HepG2 (cell line): Measurements from ENCODE around the gene ESRP2. TPM values are rescaled to one million over a fixed set of nuclear protein-coding genes. Genes with fewer than 3 reads are reported as not detected.

Experiments used
- FOXA3 ChIP-seq: IDR thresholded peaks from 2 replicates; pipeline ENCODE4 v1.6.1; 2016; ENCODE audit warnings: missing genetic modification reagents, missing compliant biosample characterization
- GFI1 ChIP-seq: sonication (generic); formaldehyde crosslinking; IDR thresholded peaks from 2 replicates; pipeline ENCODE4 v1.5.0; 2020; ENCODE audit warnings: missing genetic modification reagents, mild to moderate bottlenecking, borderline replicate concordance
- HIVEP1 ChIP-seq: sonication (generic); formaldehyde crosslinking; IDR thresholded peaks from 2 replicates; pipeline ENCODE4 v1.4.0; 2020; ENCODE audit warnings: mild to moderate bottlenecking, missing genetic modification reagents
- KDM2A ChIP-seq: sonication (generic); formaldehyde crosslinking; IDR thresholded peaks from 2 replicates; pipeline ENCODE4 v1.4.0; 2020; ENCODE audit warnings: low read depth, missing genetic modification reagents, borderline replicate concordance
- MNT ChIP-seq: fragments of 450-650 bp; IDR thresholded peaks from 2 replicates; pipeline ENCODE4 v1.6.1; 2016
- NFRKB ChIP-seq: fragments of 450-650 bp; IDR thresholded peaks from 2 replicates; pipeline ENCODE4 v1.6.1; 2017
- SATB2 ChIP-seq: sonication (generic); formaldehyde crosslinking; IDR thresholded peaks from 2 replicates; pipeline ENCODE4 v1.5.0; 2020; ENCODE audit warnings: missing genetic modification reagents
- SRY ChIP-seq: sonication (generic); formaldehyde crosslinking; IDR thresholded peaks from 2 replicates; pipeline ENCODE4 v1.8.0; 2022; ENCODE audit warnings: mild to moderate bottlenecking, missing genetic modification reagents
- TRIM24 ChIP-seq: sonication (generic); formaldehyde crosslinking; IDR thresholded peaks from 2 replicates; pipeline ENCODE4 v1.8.0; 2022; ENCODE audit warnings: mild to moderate bottlenecking, missing genetic modification reagents
- ZBTB26 ChIP-seq: IDR thresholded peaks from 2 replicates; pipeline ENCODE4 v1.6.1; 2016; ENCODE audit warnings: missing compliant biosample characterization, missing genetic modification reagents, borderline replicate concordance
- ZFP1 ChIP-seq: IDR thresholded peaks from 2 replicates; pipeline ENCODE4 v1.6.1; 2016
- ZFP82 ChIP-seq: sonication (generic); formaldehyde crosslinking; IDR thresholded peaks from 2 replicates; pipeline ENCODE4 v1.5.1; 2020; ENCODE audit warnings: mild to moderate bottlenecking, missing genetic modification reagents, borderline replicate concordance
- ZFP91 ChIP-seq: sonication (generic); formaldehyde crosslinking; IDR thresholded peaks from 2 replicates; pipeline ENCODE4 v1.9.0; 2022; ENCODE audit warnings: missing genetic modification reagents, mild to moderate bottlenecking, borderline replicate concordance
- ZNF142 ChIP-seq: sonication (generic); formaldehyde crosslinking; IDR thresholded peaks from 2 replicates; pipeline ENCODE4 v1.4.0; 2020; ENCODE audit warnings: missing genetic modification reagents
- ZNF256 ChIP-seq: sonication (generic); formaldehyde crosslinking; conservative IDR thresholded peaks from 2 replicates; pipeline ENCODE4 v1.4.0; 2020; ENCODE audit warnings: missing genetic modification reagents
- ZNF547 ChIP-seq: sonication (generic); formaldehyde crosslinking; IDR thresholded peaks from 2 replicates; pipeline ENCODE4 v1.5.1; 2020; ENCODE audit warnings: mild to moderate bottlenecking, missing genetic modification reagents
- ZNF75D ChIP-seq: sonication (generic); formaldehyde crosslinking; IDR thresholded peaks from 2 replicates; pipeline ENCODE4 v1.8.1; 2023; ENCODE audit warnings: missing genetic modification reagents, mild to moderate bottlenecking, borderline replicate concordance
- ZNF83 ChIP-seq: sonication (generic); formaldehyde crosslinking; IDR thresholded peaks from 2 replicates; pipeline ENCODE4 v1.4.0; 2020; ENCODE audit warnings: missing genetic modification reagents, mild to moderate bottlenecking, borderline replicate concordance
- ZNF839 ChIP-seq: sonication (generic); formaldehyde crosslinking; IDR thresholded peaks from 2 replicates; pipeline ENCODE4 v1.4.0; 2020; ENCODE audit warnings: missing genetic modification reagents, mild to moderate bottlenecking, borderline replicate concordance
- polyA plus RNA-seq, 8 experiments: library from polyadenylated mRNA; depleted of rRNA in 3 of 8; stranded (reverse) in 7 of 8; unstranded in 1 of 8; fragments of >200 nt; fragmentation: Illumina TruSeq in 4 of 8; extraction: Trizol in 4 of 8; gene quantifications; 2 replicates each; pipeline versions ENCODE4 v1.2.1 to v1.2.3, GENCODE V29; 2011 to 2016; ENCODE audit warnings: low read depth in 4 of 8, missing spikeins in 1 of 8, mixed read lengths in 1 of 8; ENCODE audit not compliant: insufficient read depth in 1 of 8
- total RNA-seq, 5 experiments: library from RNA; depleted of rRNA; stranded (reverse); fragments of >200 nt; fragmentation: Illumina TruSeq; extraction: Trizol; gene quantifications; 2 replicates each; pipeline ENCODE4 v1.2.3, GENCODE V29; 2016; ENCODE audit warnings: low read depth in 1 of 5

The ESRP2 gene
- total and polyA plus RNA-seq, 2 of the 13 experiments (the other 11 are each of a cell fraction or from before 2014, with no cell fraction given): 21.1 to 32.4 TPM

GRCh38 chr16:68237243-68238028, 1.5 kb upstream of the ESRP2 start (continued):
- peak; percentile 90 for TF ChIP-seq ZFP91
- TF ChIP-seq MNT: peak; percentile 64
- no peak for TF ChIP-seq TRIM24 (CRISPR knock-in tag)
- TF ChIP-seq NFRKB: no peak
- TF ChIP-seq ZNF547 (CRISPR knock-in tag): peak; percentile 38; the same call in 1 of the 2 replicates
- TF ChIP-seq ZNF142 (CRISPR knock-in tag): no peak
- TF ChIP-seq SATB2 (CRISPR knock-in tag): 0 out of 2 replicates have a peak, but pooled peaks have one; percentile 18
- 0 out of 2 replicates have a peak, but pooled peaks have one; percentile 78 for TF ChIP-seq ZNF83
- TF ChIP-seq ZFP1 (CRISPR knock-in tag): peak; percentile 67; the same call in 1 of the 2 replicates
- TF ChIP-seq FOXA3 (CRISPR knock-in tag): peak; percentile 87
- peak; percentile 90 for TF ChIP-seq GFI1 (CRISPR knock-in tag)
- TF ChIP-seq KDM2A (CRISPR knock-in tag): peak; percentile 88; the same call in 1 of the 2 replicates
- TF ChIP-seq ZFP82 (CRISPR knock-in tag): no peak; the same call in 1 of the 2 replicates
- TF ChIP-seq ZNF75D (CRISPR knock-in tag): 0 out of 2 replicates have a peak, but pooled peaks have one; percentile 45
- peak; percentile 6; the same call in 1 of the 2 replicates for TF ChIP-seq SRY (CRISPR knock-in tag)
- peak; percentile 66; the same call in 1 of the 2 replicates for TF ChIP-seq ZNF256
- TF ChIP-seq HIVEP1 (CRISPR knock-in tag): peak; percentile 72; the same call in 1 of the 2 replicates
- TF ChIP-seq ZNF839 (CRISPR knock-in tag): no peak; the same call in 1 of the 2 replicates
- peak; percentile 61 for TF ChIP-seq ZBTB26 (CRISPR knock-in tag)
